Activated B cell treated with CpG ODN at 0.5 μM for 24 hours (primary cell): Measurements from ENCODE around the gene ZNF599. TPM values are rescaled to one million over a fixed set of nuclear protein-coding genes. Genes with fewer than 3 reads are reported as not detected.

Experiments
- ATAC-seq: fragments of 200-7000 bp; cut with Tn5 transposase; one replicate; pipeline ENCODE4 v1.10.0; 2021; ENCODE audit warnings: low read depth, mild to moderate bottlenecking, moderate library complexity
- CTCF ChIA-PET: fragments of 350-600 bp; sonication (Branson Sonifier 250); formaldehyde crosslinking; loops from one replicate; lab custom pipeline; 2021; ENCODE audit warnings: antibody characterized with exemption; lab: Charles Lee
- POLR2A ChIA-PET: fragments of 350-600 bp; sonication (Branson Sonifier 250); formaldehyde crosslinking; loops from one replicate; lab custom pipeline; 2021; ENCODE audit warnings: antibody characterized with exemption; lab: Charles Lee
- DNase-seq: peaks from one replicate; pipeline ENCODE4 v3.0.0; 2022
- H3K27ac Mint-ChIP-seq: one replicate; pipeline ENCODE4 v1.8.0; 2020; ENCODE audit warnings: mixed read lengths
- H3K27me3 Mint-ChIP-seq: one replicate; pipeline ENCODE4 v1.8.0; 2021; ENCODE audit warnings: mixed read lengths
- H3K36me3 Mint-ChIP-seq: one replicate; pipeline ENCODE4 v1.8.0; 2021; ENCODE audit warnings: low read depth, mixed read lengths
- H3K4me1 Mint-ChIP-seq: one replicate; pipeline ENCODE4 v1.8.0; 2021; ENCODE audit warnings: mixed read lengths
- H3K4me3 Mint-ChIP-seq: one replicate; pipeline ENCODE4 v1.8.0; 2020; ENCODE audit warnings: mild to moderate bottlenecking, mixed read lengths
- H3K9me3 Mint-ChIP-seq: one replicate; pipeline ENCODE4 v1.8.0; 2020; ENCODE audit warnings: mixed read lengths
- intact Hi-C: fragments of 100-400 bp; cut with micrococcal nuclease; formaldehyde crosslinking; loops from one replicate; pipeline ENCODE4 v1.15.1; 2024
- total RNA-seq: library from RNA; stranded (reverse); gene quantifications from 2 replicates; pipeline ENCODE4 v1.2.3, GENCODE V29; 2022
- TF ChIP-seq, protein P1 (sequence below): fragments of 200-600 bp; IDR thresholded peaks from one replicate; pipeline ENCODE4 v1.8.0; 2022; ENCODE audit warnings: antibody characterized with exemption, mild to moderate bottlenecking

ZNF599 gene
- total RNA-seq, 1 donor from 2014 or later: 3.6 TPM

DNA sequence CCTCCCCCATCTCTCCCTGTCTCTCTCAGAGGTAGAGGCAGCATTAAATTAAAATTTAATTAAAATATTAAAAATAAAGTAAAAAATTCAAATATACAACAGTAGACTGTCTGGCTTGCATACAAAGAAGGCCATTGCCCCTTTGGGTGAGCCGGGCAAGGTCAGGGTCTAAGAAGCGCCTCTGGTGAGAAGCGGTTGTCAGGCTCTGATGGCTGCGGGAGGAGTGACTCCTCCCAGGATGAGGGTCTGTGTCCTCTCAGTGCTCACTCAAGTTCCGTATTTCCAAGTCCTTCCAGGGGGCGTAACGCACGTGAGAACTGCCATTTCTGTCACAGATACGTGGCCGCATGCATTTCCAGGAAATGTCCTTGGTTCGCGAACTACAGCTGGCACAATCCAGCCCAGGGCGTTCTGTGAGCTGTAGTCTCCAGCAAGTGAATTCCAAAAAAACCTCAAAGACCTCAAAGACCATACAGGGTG, 39.7 kb downstream of the ZNF599 start:
- ATAC-seq (peak; percentile 30), DNase-seq (no peak)
- CTCF ChIA-PET: no interaction called here
- peaks cover 25% of the 10 kb centered on the region for H3K4me1 Mint-ChIP-seq
- intact Hi-C loops: loop anchor here (10.0 kb wide), 1 partner anchor 191 kb away; the partner anchor contains the start of gene ZNF30
- peak overlapping the region; percentile 97 for H3K4me3 Mint-ChIP-seq
- peak overlapping the region; percentile 97 for H3K27ac Mint-ChIP-seq
- TF ChIP-seq, protein P1, sequence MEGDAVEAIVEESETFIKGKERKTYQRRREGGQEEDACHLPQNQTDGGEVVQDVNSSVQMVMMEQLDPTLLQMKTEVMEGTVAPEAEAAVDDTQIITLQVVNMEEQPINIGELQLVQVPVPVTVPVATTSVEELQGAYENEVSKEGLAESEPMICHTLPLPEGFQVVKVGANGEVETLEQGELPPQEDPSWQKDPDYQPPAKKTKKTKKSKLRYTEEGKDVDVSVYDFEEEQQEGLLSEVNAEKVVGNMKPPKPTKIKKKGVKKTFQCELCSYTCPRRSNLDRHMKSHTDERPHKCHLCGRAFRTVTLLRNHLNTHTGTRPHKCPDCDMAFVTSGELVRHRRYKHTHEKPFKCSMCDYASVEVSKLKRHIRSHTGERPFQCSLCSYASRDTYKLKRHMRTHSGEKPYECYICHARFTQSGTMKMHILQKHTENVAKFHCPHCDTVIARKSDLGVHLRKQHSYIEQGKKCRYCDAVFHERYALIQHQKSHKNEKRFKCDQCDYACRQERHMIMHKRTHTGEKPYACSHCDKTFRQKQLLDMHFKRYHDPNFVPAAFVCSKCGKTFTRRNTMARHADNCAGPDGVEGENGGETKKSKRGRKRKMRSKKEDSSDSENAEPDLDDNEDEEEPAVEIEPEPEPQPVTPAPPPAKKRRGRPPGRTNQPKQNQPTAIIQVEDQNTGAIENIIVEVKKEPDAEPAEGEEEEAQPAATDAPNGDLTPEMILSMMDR: no peak
- no peaks in the 10 kb centered on the region for H3K9me3 Mint-ChIP-seq
- H3K36me3 Mint-ChIP-seq: peaks cover 26% of the 10 kb centered on the region
- peaks cover 3% of the 10 kb centered on the region for H3K27me3 Mint-ChIP-seq
- POLR2A ChIA-PET: interaction anchor here (0.6 to 2.0 kb wide), 6 partner anchors 21 to 1756 kb away, joined by 3 to 16 read pairs (median 4); partner anchors contain the start of genes SCGB2B2, ZNF30, ZNF302 and ZNF566

DNA sequence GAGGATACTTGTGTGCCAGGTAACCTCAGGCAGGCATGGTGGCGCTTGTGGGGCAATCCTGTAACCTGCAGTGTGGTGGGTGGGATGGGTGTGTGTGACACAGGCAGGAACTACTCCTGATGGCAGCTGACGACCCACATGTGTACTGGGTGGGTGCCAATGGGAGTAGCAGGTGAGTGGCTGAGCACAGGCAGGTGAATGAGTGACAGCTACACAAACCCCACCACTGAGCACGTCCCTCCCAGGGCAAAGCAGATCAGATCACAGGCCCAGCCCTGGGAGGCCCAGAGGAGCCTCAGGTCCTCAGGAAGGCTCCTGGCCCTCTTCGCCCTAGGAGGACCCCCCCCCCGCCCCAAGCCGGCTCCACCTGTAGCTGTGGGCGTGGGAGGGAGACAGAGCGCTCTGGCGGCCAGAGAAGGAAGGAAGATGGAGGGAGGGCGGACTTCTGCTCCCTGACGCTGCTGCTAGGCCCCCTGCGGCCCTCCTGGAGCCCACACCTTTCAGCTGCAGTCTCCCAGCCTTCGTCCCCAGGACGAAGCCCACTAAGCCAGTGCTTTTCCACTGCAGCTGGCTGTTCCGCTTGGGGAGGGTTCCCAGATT, 40.3 kb downstream of the ZNF599 start:
- TF ChIP-seq, protein P1: no peak
- CTCF ChIA-PET: no interaction called here
- DNase-seq: no peak
- ATAC-seq: no peak
- peaks cover 23% of the 10 kb centered on the region for H3K36me3 Mint-ChIP-seq
- H3K4me1 Mint-ChIP-seq: peaks cover 25% of the 10 kb centered on the region
- intact Hi-C loops: loop anchor here (10.0 kb wide), 1 partner anchor 192 kb away; the partner anchor contains the start of gene ZNF30
- H3K9me3 Mint-ChIP-seq: peaks cover 2% of the 10 kb centered on the region
- POLR2A ChIA-PET: interaction anchor here (0.6 to 2.0 kb wide), 6 partner anchors 20 to 1757 kb away, joined by 3 to 16 read pairs (median 4); partner anchors contain the start of genes SCGB2B2, ZNF30, ZNF302 and ZNF566
- H3K4me3 Mint-ChIP-seq: peak overlapping the region; percentile 68
- no peak overlapping the region for H3K27ac Mint-ChIP-seq
- peaks cover 6% of the 10 kb centered on the region for H3K27me3 Mint-ChIP-seq

DNA sequence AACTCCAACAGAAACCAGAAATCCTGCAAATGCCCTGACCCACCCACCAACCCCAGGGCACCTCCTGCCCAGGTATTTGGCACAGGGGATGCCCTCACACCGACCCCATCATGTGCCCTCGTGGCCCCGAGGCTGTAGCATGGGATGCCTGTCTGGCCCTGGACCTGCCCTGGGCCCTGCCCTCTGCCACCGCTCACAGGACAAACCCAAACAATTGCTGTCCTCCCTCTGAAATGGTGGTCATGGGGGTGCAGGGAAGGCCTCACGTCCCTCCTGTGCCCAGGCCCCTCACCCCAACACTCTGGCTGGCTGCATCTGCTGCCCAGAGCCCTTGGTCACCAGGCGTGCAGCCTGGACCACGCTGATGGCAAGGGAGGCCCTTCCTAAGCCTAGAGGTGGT, 41.1 kb downstream of the ZNF599 start:
- CTCF ChIA-PET: no interaction called here
- Mint-ChIP-seq H3K4me1 (peaks cover 25% of the 10 kb centered on the region), H3K27me3 (peaks cover 13% of the 10 kb centered on the region), H3K36me3 (peaks cover 18% of the 10 kb centered on the region), H3K27ac (no peak overlapping the region), H3K4me3 (no peak overlapping the region), H3K9me3 (peaks cover 2% of the 10 kb centered on the region)
- ATAC-seq (no peak), DNase-seq (no peak)
- TF ChIP-seq, protein P1: no peak
- POLR2A ChIA-PET: interaction anchor here (2.0 kb wide), 1 partner anchor 40 kb away, joined by 7 read pairs; the partner anchor contains the start of gene ZNF599
- intact Hi-C loops: loop anchor here (10.0 kb wide), 1 partner anchor 193 kb away; the partner anchor contains the start of gene ZNF30

DNA sequence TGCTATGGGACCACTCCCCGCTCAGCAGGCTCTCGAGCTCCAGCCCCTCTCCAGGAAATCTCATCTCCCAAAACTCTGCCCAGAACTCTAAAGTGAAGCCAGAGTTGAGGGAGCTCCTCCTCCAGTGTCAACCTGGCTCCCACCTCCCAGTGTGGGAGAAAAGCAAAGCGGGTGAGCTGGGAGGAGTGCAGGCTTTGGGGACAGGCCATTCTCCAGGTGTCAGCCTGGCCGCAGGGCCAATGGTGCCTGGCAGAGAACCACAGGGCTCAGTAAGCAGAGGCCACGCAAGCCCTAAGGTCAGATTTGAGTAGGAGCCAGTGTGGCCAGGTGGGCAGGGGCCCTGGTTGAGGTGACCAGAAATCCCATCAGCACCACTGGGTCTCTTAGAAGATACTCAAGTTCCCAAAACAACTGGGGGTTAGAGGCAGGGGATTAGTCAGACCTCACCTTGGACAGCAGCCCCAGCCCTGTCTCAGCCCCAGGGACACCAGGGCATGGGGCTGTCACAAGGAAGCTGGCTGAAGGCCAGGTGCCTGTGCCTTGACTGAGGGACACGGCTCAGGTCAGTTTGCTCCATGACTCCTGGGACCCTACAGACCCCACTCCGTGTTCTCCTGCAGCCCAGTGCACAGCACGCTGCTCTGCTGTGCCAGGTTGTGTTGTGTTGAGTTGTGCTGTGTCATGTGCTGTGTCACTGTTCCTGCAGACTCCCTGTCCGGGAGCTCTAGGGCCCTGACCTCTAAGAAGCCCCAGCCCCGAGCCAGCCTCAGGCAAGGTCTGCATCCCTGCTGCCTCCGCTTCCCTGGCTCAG, 41.8 kb downstream of the ZNF599 start:
- no peak for DNase-seq
- ChIA-PET CTCF (no interaction called here), POLR2A (interaction anchor here (0.7 kb wide), 1 partner anchor 55 kb away, joined by 3 read pairs; no protein-coding TSS in a partner anchor)
- no peak overlapping the region for H3K27ac Mint-ChIP-seq
- H3K4me3 Mint-ChIP-seq: no peak overlapping the region
- peaks cover 15% of the 10 kb centered on the region for H3K36me3 Mint-ChIP-seq
- ATAC-seq: no peak
- H3K4me1 Mint-ChIP-seq: peaks cover 25% of the 10 kb centered on the region
- peaks cover 2% of the 10 kb centered on the region for H3K9me3 Mint-ChIP-seq
- intact Hi-C loops: loop anchor here (10.0 kb wide), 1 partner anchor 194 kb away; the partner anchor contains the start of gene ZNF30
- H3K27me3 Mint-ChIP-seq: peaks cover 19% of the 10 kb centered on the region
- TF ChIP-seq, protein P1: no peak
